Right lobe of liver (tissue), 6 donors: Measurements from ENCODE around the gene MEAF6. TPM values are rescaled to one million over a fixed set of nuclear protein-coding genes. Genes with fewer than 3 reads are reported as not detected.
A peak's percentile ranks its signal among the peaks of the same experiment; 100 is the strongest.
"Not testable (repeated sequence)": the region's sequence is repeated elsewhere in the genome, so short reads cannot be mapped to it uniquely, and the experiment has no call there.

Experiments used
- ATAC-seq, 4 donors: fragments of 200-7000 bp; cut with Tn5 transposase; one replicate each; pipeline ENCODE4 v1.9.1; 2020; ENCODE audit warnings: mild to moderate bottlenecking in 4 of 4, moderate library complexity in 4 of 4
- DNase-seq, 3 donors: peaks; one replicate each; pipeline ENCODE4 v3.0.0-alpha.2; 2020
- H3K27ac ChIP-seq, 3 donors: fragments of 200-600 bp; one replicate each; pipeline ENCODE4 v1.8.0; 2022
- H3K27me3 ChIP-seq, 2 donors: fragments of 200-600 bp; one replicate each; pipeline ENCODE4 v1.8.0; 2022
- H3K36me3 ChIP-seq, 4 donors: fragments of 200-600 bp; sonication (generic) in 1 of 4; one replicate each; pipeline versions ENCODE4 v1.5.1 to v1.8.0; 2017 to 2022; ENCODE audit warnings: control low read depth in 1 of 4
- H3K4me1 ChIP-seq, 4 donors: fragments of 200-600 bp; sonication (generic) in 1 of 4; one replicate each; pipeline versions ENCODE4 v1.5.1 to v1.8.0; 2017 to 2022; ENCODE audit warnings: control low read depth in 1 of 4
- H3K4me3 ChIP-seq, 3 donors: fragments of 200-600 bp; one replicate each; pipeline ENCODE4 v1.8.0; 2022
- H3K9me3 ChIP-seq, 4 donors: fragments of 200-600 bp; sonication (generic) in 1 of 4; one replicate each; pipeline versions ENCODE4 v1.5.1 to v1.8.0; 2017 to 2022; ENCODE audit warnings: control low read depth in 1 of 4
- POLR2A ChIP-seq: fragments of 450-650 bp; IDR thresholded peaks from one replicate; pipeline ENCODE4 v1.6.1; 2017; ENCODE audit warnings: antibody characterized with exemption, mild to moderate bottlenecking
- WGBS: methylation state at CpG from one replicate; pipeline ENCODE4 v1.1.6; 2018; ENCODE audit warnings: low coverage, low lambda C conversion rate; ENCODE audit not compliant: insufficient coverage; ENCODE audit errors: missing lambda C conversion rate; 5-methylcytosine and 5-hydroxymethylcytosine counted together
- intact Hi-C, 2 donors: fragments of 100-400 bp; cut with DNase I; formaldehyde crosslinking; loops; one replicate each; pipeline versions ENCODE4 v1.11.2 to v1.14.1; 2022
- total RNA-seq, 6 experiments: library from RNA; depleted of rRNA in 2 of 6; stranded (reverse); fragments of >200 nt in 2 of 6; fragmentation: NEBNext Ultra II Directional in 3 of 6; extraction: Animal tissue kit (Norgen Biotek cat#: 25700) in 3 of 6; gene quantifications; one replicate each; pipeline versions ENCODE4 v1.1.0 to v1.2.4, GENCODE V29; 2016 to 2023
- TF ChIP-seq, protein P1 (sequence below), 4 donors: fragments of 200-600 bp in 3 of 4; fragments of 450-650 bp in 1 of 4; IDR thresholded peaks; one replicate each; pipeline versions ENCODE4 v1.5.1 to v1.8.0; 2016 to 2022; ENCODE audit warnings: antibody characterized with exemption in 4 of 4, mild to moderate bottlenecking in 2 of 4
- donor health status: DM: no; HTN: yes; CAD: no.
- donor health status: DM: no; HTN: no; CAD: no.
- donor health status: DM: no; HTN: no; CAD: no.
- donor health status: DM: no; HTN: yes; CAD: no.
- donor health status: DM: no; HTN: yes; CAD: no.

MEAF6 gene
- total RNA-seq, 6 experiments from 2014 or later = 12.9 to 55.9 (median 32.8) TPM

DNA sequence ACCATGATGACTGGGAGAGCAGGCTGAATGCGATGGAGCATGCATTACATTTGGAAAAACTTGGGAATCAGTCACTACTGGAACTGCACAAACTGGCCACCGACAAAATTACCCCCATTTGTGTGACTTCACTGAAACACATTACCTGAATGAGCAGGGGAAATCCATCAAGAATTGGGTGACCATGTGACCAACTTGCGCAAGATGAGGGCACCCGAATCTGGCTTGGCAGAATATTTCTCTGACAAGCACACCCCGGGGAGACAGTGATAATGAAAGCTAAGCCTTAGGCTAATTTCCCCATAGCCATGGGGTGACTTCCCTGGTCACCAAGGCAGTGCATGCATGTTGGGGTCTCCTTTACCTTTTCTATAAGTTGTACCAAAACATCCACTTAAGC lies 30.5 kb upstream of the MEAF6 start:
- Histone ChIP-seq H3K36me3 (peaks cover 0 to 50% (median 10%) of the 10 kb centered on the region in 4 donors), H3K27me3 (no peaks in the 10 kb centered on the region), H3K9me3 (no peaks in the 10 kb centered on the region), H3K4me3 (no peak overlapping the region), H3K4me1 (no peaks in the 10 kb centered on the region), H3K27ac (no peak overlapping the region)
- DNase-seq (no peak), ATAC-seq (no peak)
- TF ChIP-seq, protein P1, sequence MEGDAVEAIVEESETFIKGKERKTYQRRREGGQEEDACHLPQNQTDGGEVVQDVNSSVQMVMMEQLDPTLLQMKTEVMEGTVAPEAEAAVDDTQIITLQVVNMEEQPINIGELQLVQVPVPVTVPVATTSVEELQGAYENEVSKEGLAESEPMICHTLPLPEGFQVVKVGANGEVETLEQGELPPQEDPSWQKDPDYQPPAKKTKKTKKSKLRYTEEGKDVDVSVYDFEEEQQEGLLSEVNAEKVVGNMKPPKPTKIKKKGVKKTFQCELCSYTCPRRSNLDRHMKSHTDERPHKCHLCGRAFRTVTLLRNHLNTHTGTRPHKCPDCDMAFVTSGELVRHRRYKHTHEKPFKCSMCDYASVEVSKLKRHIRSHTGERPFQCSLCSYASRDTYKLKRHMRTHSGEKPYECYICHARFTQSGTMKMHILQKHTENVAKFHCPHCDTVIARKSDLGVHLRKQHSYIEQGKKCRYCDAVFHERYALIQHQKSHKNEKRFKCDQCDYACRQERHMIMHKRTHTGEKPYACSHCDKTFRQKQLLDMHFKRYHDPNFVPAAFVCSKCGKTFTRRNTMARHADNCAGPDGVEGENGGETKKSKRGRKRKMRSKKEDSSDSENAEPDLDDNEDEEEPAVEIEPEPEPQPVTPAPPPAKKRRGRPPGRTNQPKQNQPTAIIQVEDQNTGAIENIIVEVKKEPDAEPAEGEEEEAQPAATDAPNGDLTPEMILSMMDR (IDR thresholded peaks at IDR 0.05) = no peak
- TF ChIP-seq POLR2A = no peak
- 44% methylated on average over 3 of the region's 5 CpGs for WGBS
- intact Hi-C loops = no loop called here

DNA sequence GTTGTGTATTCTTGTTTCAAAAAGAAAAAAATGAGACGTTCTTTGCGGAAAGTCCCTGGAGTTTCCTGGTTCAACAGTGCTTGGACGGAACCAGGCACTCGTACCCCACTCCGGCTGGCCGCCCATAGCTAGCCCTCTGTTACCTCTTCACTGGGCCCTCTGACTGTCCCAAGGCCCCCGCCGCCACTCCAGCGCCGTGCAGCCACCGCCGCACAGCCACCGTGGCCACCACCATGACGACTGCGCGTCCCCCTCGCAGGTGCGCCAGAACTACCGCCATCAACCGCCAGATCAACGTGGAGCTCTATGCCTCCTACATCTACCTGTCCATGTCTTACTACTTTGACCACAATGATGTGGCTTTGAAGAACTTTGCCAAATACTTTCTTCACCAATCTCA lies 30.0 kb upstream of the MEAF6 start:
- no peak for TF ChIP-seq POLR2A
- TF ChIP-seq, protein P1 (IDR thresholded peaks at IDR 0.05) = no peak
- ATAC-seq (peak in 1 of 4 donors; percentile 25), DNase-seq (no peak)
- intact Hi-C loops = no loop called here
- Histone ChIP-seq H3K4me1 (no peaks in the 10 kb centered on the region), H3K36me3 (peaks cover 0 to 52% (median 12%) of the 10 kb centered on the region in 4 donors), H3K27ac (no peak overlapping the region), H3K4me3 (no peak overlapping the region), H3K9me3 (no peaks in the 10 kb centered on the region), H3K27me3 (no peaks in the 10 kb centered on the region)
- 97% methylated on average over 7 of the region's 21 CpGs for WGBS

DNA sequence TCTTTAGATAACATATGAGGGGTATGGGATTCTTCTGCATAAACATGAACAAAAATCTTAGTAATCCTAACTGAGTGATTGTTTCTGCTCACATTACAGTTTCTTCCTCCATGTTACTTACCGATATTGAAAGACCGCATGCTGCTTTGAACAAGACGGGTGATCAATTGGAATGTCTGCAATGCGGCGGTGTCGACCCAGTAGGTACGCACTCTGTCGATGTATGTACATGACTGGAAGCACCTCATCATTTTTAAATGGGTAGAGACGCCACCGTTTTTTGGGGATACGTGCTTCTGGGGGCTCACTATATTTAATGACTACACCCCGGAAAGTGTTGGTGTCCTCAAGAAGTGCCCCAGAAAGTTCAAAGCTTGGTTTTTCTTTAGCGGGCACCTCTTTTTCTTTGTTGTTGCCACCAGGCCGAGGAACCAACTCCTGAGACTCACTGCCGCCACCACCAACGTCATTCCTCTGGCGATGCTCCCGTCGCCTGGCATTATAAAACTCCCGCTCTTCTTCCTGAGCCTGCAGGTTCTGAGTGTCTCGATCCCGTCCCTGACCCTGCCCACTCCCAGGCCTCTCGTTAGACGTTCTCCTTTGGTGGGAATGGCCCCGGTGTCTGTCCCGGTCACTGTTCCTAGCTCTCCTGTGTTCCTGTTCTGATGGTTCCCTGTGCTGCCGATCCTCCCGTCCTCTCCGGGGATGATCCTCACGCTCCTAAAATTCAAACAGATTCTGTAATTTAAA lies 25.6 kb upstream of the MEAF6 start:
- no peaks in the 10 kb centered on the region for H3K27me3 ChIP-seq
- TF ChIP-seq POLR2A = no peak
- TF ChIP-seq, protein P1 (IDR thresholded peaks at IDR 0.05) = no peak
- 94% methylated on average over 26 of the region's 30 CpGs for WGBS
- intact Hi-C loops = no loop called here
- H3K4me1 ChIP-seq = peaks cover 0 to 28% (median 5%) of the 10 kb centered on the region in 4 donors
- peaks cover 0 to 36% (median 8%) of the 10 kb centered on the region in 4 donors for H3K36me3 ChIP-seq
- no peak overlapping the region for H3K4me3 ChIP-seq
- no peak for ATAC-seq
- no peak overlapping the region for H3K27ac ChIP-seq
- DNase-seq = no peak
- no peaks in the 10 kb centered on the region for H3K9me3 ChIP-seq

DNA sequence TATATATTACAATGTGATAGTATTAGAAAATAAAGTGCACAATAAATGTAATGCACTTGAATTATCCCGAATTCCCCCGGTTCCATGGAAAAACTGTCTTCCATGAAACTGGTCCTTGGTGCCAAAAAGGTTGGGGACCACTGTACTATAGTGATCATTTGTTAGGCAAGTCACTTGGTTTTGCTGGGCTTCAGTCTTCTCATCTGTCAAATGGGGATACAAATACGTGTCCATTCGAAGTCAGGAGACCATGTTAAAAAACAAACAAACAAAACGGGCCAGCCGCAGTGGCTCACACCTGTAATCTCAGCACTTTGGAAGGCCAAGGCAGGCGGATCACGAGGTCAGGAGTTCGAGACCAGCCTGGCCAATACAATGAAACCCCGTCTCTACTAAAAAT lies 24.6 kb upstream of the MEAF6 start:
- H3K9me3 ChIP-seq, ATAC-seq, H3K27ac ChIP-seq, H3K27me3 ChIP-seq, DNase-seq, intact Hi-C loops, H3K4me3 ChIP-seq: not testable (repeated sequence)
- WGBS = 94% methylated on average over 7 of the region's 10 CpGs
- H3K36me3 ChIP-seq = peaks cover 0 to 33% (median 8%) of the 10 kb centered on the region in 4 donors
- peaks cover 0 to 35% (median 8%) of the 10 kb centered on the region in 4 donors for H3K4me1 ChIP-seq

DNA sequence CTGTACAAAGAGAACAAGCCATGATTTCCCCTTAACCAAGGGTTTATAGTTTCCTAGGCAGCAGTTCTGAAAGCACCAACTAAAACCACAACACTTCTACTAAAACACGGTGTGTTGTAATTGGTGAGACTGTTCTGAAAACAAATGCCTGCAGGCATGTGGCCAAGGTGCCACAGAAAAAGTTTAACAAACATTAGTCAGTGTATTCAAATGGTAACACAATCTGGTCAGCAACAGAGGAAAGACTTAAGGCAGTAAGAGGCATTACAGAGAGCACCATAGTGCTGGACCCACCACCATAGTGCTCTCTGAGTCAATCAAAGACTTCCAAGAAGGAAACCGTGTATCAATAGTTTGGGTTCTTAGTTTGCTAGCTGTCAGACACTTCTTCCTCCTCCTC lies 22.8 kb upstream of the MEAF6 start:
- intact Hi-C loops = no loop called here
- H3K4me3 ChIP-seq = no peak overlapping the region
- ATAC-seq = peak; percentile 62 to 73 (median 69)
- TF ChIP-seq, protein P1 (IDR thresholded peaks at IDR 0.05) = no peak
- peak; percentile 42 for TF ChIP-seq POLR2A
- peak overlapping the region; percentile 74 to 97 (median 93) for H3K27ac ChIP-seq
- no peaks in the 10 kb centered on the region for H3K9me3 ChIP-seq
- H3K4me1 ChIP-seq = peaks cover 0 to 52% (median 11%) of the 10 kb centered on the region in 4 donors
- DNase-seq = peak in 2 of 3 donors; percentile 60 to 65
- no peaks in the 10 kb centered on the region for H3K27me3 ChIP-seq
- H3K36me3 ChIP-seq = peaks cover 0 to 29% (median 8%) of the 10 kb centered on the region in 4 donors
- WGBS = 28% methylated on average over 2 of the region's 2 CpGs
